HepG2 (cell line): ENCODE measurements around the gene RMND5A. TPM values are rescaled to one million over a fixed set of nuclear protein-coding genes. Genes with fewer than 3 reads are reported as not detected.

Source experiments
- ATAC-seq: fragments of 200-7000 bp; cut with Tn5 transposase; 3 replicates; pipeline ENCODE4 v1.9.1; 2020; ENCODE audit warnings: mild to moderate bottlenecking, moderate library complexity
- BruUV-seq: library from RNA; stranded (reverse); fragments of 400-500 nt; replicated peaks from 2 replicates; lab custom pipeline; 2021; lab: Mats Ljungman, UMichigan
- CTCF ChIA-PET: fragments of 300-600 bp; formaldehyde crosslinking; extraction: SDS; loops from one replicate; lab custom pipeline; 2021; ENCODE audit warnings: low total read pairs, inconsistent platforms, low intra/inter-chr PET ratio; lab: Yijun Ruan, JAX
- POLR2A ChIA-PET: fragments of 350-600 bp; sonication (Branson Sonifier 250); formaldehyde crosslinking; loops from one replicate; lab custom pipeline; 2020; ENCODE audit warnings: antibody characterized with exemption, inconsistent platforms; lab: Yijun Ruan, JAX
- DNase-seq: peaks from one replicate; pipeline ENCODE4 v3.0.0-alpha.2; 2015; ENCODE audit warnings: low spot score
- FAIRE-seq: peaks from 3 replicates; lab custom pipeline; 2011; peaks lifted over from hg19 to GRCh38; lab: Jason Lieb, UNC
- H2AFZ ChIP-seq: one replicate; pipeline ENCODE4 v1.6.1; 2011; ENCODE audit warnings: low read length, inconsistent platforms
- H3K27ac ChIP-seq: fragments of 300-600 bp; 3 replicates; pipeline ENCODE4 v1.8.0; 2011; ENCODE audit warnings: mixed run types, mild to moderate bottlenecking, mixed read lengths, low read length, inconsistent platforms; ENCODE audit not compliant: insufficient read depth; ENCODE audit errors: extremely low read length
- H3K27me3 ChIP-seq, 2 experiments: fragments of 200-600 bp in 1 of 2; 2 replicates in 1 of 2; 3 replicates in 1 of 2; pipeline versions ENCODE4 v1.6.0 to v1.8.0; 2011; ENCODE audit warnings: low read length in 2 of 2, mild to moderate bottlenecking in 2 of 2, moderate library complexity in 2 of 2, inconsistent platforms in 1 of 2; ENCODE audit not compliant: insufficient read depth in 2 of 2, control insufficient read depth in 1 of 2
- H3K36me3 ChIP-seq, 2 experiments: fragments of 200-600 bp in 1 of 2; replicated peaks in 1 of 2; 2 replicates in 1 of 2; 3 replicates in 1 of 2; pipeline versions ENCODE4 v1.5.1 to v1.8.0; 2011; ENCODE audit warnings: low read length in 2 of 2, inconsistent platforms in 1 of 2; ENCODE audit not compliant: insufficient read depth in 2 of 2, control insufficient read depth in 1 of 2
- H3K4me1 ChIP-seq: 2 replicates; pipeline ENCODE4 v1.5.1; 2012; ENCODE audit warnings: low read length, inconsistent platforms; ENCODE audit not compliant: insufficient read depth
- H3K4me2 ChIP-seq: 2 replicates; pipeline ENCODE4 v1.6.0; 2011; ENCODE audit warnings: low read depth, low read length, inconsistent platforms
- H3K4me3 ChIP-seq, 3 experiments: fragments of 200-600 bp in 1 of 3; sonication (generic), shearing (Covaris generic) in 1 of 3; replicated peaks in 1 of 3; 2 replicates each; pipeline ENCODE4 v1.5.1; 2011 to 2016; ENCODE audit warnings: low read length in 3 of 3, inconsistent platforms in 2 of 3, low read depth in 2 of 3, mild to moderate bottlenecking in 2 of 3, control low read depth in 1 of 3, mixed read lengths in 1 of 3; ENCODE audit not compliant: insufficient read depth in 1 of 3
- H3K79me2 ChIP-seq: one replicate; pipeline ENCODE4 v1.6.1; 2011; ENCODE audit warnings: low read length, inconsistent platforms; ENCODE audit not compliant: insufficient read depth
- H3K9ac ChIP-seq: 2 replicates; pipeline ENCODE4 v1.6.0; 2011; ENCODE audit warnings: mild to moderate bottlenecking, low read depth, low read length, inconsistent platforms; ENCODE audit not compliant: insufficient read depth
- H3K9me3 ChIP-seq: 2 replicates; pipeline ENCODE4 v1.5.1; 2012; ENCODE audit warnings: mild to moderate bottlenecking, low read length
- H4K20me1 ChIP-seq: 2 replicates; pipeline ENCODE4 v1.6.0; 2011; ENCODE audit warnings: inconsistent platforms, mild to moderate bottlenecking, low read length, moderate library complexity; ENCODE audit not compliant: insufficient read depth
- ATF4 ChIP-seq, 2 experiments: fragments of 450-650 bp in 1 of 2; sonication (generic) in 1 of 2; formaldehyde crosslinking; IDR thresholded peaks; 2 replicates each; pipeline versions ENCODE4 v1.5.0 to v1.8.0; 2020 to 2022; ENCODE audit warnings: mild to moderate bottlenecking in 1 of 2, missing genetic modification reagents in 1 of 2
- BHLHE40 ChIP-seq: IDR thresholded peaks from 2 replicates; pipeline ENCODE4 v1.6.1; 2011; ENCODE audit warnings: low read length, improper control_type of control experiment
- GMEB2 ChIP-seq: IDR thresholded peaks from 2 replicates; pipeline ENCODE4 v1.6.1; 2016; ENCODE audit warnings: missing biosample characterization, missing genetic modification reagents, low read depth
- NFRKB ChIP-seq: fragments of 450-650 bp; IDR thresholded peaks from 2 replicates; pipeline ENCODE4 v1.6.1; 2017
- NR2F2 ChIP-seq: IDR thresholded peaks from 2 replicates; pipeline ENCODE4 v1.6.1; 2012; ENCODE audit warnings: low read depth, inconsistent platforms, borderline replicate concordance
- ZNF318 ChIP-seq: sonication (generic); formaldehyde crosslinking; IDR thresholded peaks from 2 replicates; pipeline ENCODE4 v1.4.0; 2020; ENCODE audit warnings: mild to moderate bottlenecking, missing genetic modification reagents
- in situ Hi-C: cut with HindIII; loops from 2 replicates; pipeline ENCODE4 v1.10.0; 2017; ENCODE audit warnings: low pct_unique_long_range_greater_than_20kb; ENCODE audit not compliant: extremely low pct_ligation_motif_present
- intact Hi-C: fragments of 100-400 bp; cut with micrococcal nuclease; formaldehyde crosslinking; loops from one replicate; pipeline ENCODE4 v1.10.0; 2022; ENCODE audit not compliant: unreplicated experiment
- polyA plus RNA-seq, 8 experiments: library from polyadenylated mRNA; depleted of rRNA in 3 of 8; stranded (reverse) in 7 of 8; unstranded in 1 of 8; fragments of >200 nt; fragmentation: Illumina TruSeq in 4 of 8; extraction: Trizol in 4 of 8; gene quantifications; 2 replicates each; pipeline versions ENCODE4 v1.2.1 to v1.2.3, GENCODE V29; 2011 to 2016; ENCODE audit warnings: low read depth in 4 of 8, missing spikeins in 1 of 8, mixed read lengths in 1 of 8; ENCODE audit not compliant: insufficient read depth in 1 of 8
- total RNA-seq, 5 experiments: library from RNA; depleted of rRNA; stranded (reverse); fragments of >200 nt; fragmentation: Illumina TruSeq; extraction: Trizol; gene quantifications; 2 replicates each; pipeline ENCODE4 v1.2.3, GENCODE V29; 2016; ENCODE audit warnings: low read depth in 1 of 5

RMND5A gene
- total and polyA plus RNA-seq, 2 of the 13 experiments (the other 11 are each of a cell fraction or from before 2014, with no cell fraction given), result 31.0 to 66.4 TPM

GRCh38 chr2:86695053-86695691, 24.9 kb upstream of the RMND5A start (continued):
- TF ChIP-seq ATF4 (CRISPR knock-in tag; IDR thresholded peaks at IDR 0.05) (0 out of 4 replicates have a peak, but pooled peaks of 1 of the 2 experiments have one; percentile 19), BHLHE40 (peak; percentile 74; the same call in 1 of the 2 replicates)

- POLR2A ChIA-PET, result no interaction called here
- no peaks in the 10 kb centered on the region; the same call in 1 of the 2 replicates for H3K4me1 ChIP-seq
Measured at GRCh38 chr2:86697551-86698104, 22.5 kb upstream of the RMND5A start.

More at GRCh38 chr2:86697551-86698104, 22.5 kb upstream of the RMND5A start:
- Histone ChIP-seq H3K9me3 (peaks cover 31% of the 10 kb centered on the region), H3K4me2 (no peak overlapping the region), H3K9ac (no peak overlapping the region), H3K27me3 (no peaks in the 10 kb centered on the region), H3K27ac (no peak overlapping the region), H3K36me3 (no peaks in the 10 kb centered on the region), H4K20me1 (no peaks in the 10 kb centered on the region), H3K4me3 (no peak overlapping the region)
- intact Hi-C loops, result no loop called here
- no peak for ATAC-seq
- in situ Hi-C loops, result no loop called here
- CTCF ChIA-PET, result no interaction called here
- FAIRE-seq, result no peak
- no peak for DNase-seq
- TF ChIP-seq ZNF318, result no peak
- no peak for TF ChIP-seq NR2F2
- no peak for TF ChIP-seq NFRKB
- no peak for TF ChIP-seq GMEB2 (CRISPR knock-in tag)
- TF ChIP-seq, all 625 proteins: peak for 0
- no peaks in the 10 kb centered on the region for H3K79me2 ChIP-seq
- peak overlapping the region; percentile 16 for H2AFZ ChIP-seq
- BruUV-seq, result no TSS peak
